Activated T-cell treated with anti-CD3 and anti-CD28 coated beads for 48 hours (primary cell): ENCODE results near the gene EXOC5.
"Not testable (repeated sequence)": the region's sequence is repeated elsewhere in the genome, so short reads cannot be mapped to it uniquely, and the experiment has no call there.

Experiments
- DNase-seq: peaks from one replicate; pipeline ENCODE4 v3.0.0-alpha.2; 2020; ENCODE audit warnings: low read depth

Gene EXOC5

DNA sequence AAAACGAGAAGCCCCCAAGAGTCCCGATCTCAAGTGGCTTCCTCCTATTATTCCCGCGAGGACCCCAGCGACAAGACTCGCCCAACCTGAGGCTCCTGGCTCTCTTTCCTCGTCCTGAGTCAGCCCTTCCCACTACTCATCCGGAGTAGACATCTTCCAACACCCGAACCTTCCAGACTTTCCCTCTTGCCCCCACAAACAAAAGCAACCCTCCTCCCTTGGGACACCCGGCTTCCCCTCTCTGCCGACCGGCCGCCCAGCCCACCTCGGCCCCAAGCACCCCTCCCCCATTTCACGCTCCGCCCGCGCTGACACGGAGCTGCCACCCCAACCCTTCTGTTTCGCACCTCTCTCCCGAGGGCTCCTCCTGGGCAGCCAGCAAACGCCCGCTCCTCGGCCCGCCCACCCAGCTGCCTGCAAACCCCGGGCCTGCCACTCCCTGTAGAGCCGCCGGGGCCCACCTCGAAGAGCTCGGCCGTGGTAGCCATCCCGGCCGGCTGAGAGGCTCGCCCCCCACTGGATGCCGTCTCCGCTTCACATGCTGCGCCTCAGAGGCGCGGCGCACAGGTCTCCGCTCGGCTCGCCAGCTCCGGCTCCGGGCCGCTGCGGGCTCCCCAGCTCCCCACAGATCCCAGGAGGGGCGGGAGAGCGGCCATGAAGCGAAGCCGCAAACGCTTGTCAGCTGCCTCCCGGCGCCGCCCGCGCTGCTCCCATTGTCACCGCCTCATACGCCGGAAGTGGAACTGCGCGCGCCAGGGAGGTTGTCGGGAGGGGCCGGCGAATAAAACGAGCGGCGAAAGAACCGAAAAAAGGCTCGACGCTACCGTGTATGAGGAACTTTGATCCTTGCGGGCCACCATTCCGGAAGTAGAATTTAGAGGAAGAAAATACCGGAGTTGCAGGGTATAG, at the start of gene EXOC5, which contains the start of gene AP5M1:
Gene EXOC5, minus strand, starts transcription at position 745 of the 909 bp plus-strand sequence. Its CDS starts 257 bp downstream, at position 488.
Gene AP5M1, plus strand, starts transcription at position 811 of the 909 bp plus-strand sequence. CDS start 344 bp downstream, outside the sequence.
- peak; percentile 88 for DNase-seq

DNA sequence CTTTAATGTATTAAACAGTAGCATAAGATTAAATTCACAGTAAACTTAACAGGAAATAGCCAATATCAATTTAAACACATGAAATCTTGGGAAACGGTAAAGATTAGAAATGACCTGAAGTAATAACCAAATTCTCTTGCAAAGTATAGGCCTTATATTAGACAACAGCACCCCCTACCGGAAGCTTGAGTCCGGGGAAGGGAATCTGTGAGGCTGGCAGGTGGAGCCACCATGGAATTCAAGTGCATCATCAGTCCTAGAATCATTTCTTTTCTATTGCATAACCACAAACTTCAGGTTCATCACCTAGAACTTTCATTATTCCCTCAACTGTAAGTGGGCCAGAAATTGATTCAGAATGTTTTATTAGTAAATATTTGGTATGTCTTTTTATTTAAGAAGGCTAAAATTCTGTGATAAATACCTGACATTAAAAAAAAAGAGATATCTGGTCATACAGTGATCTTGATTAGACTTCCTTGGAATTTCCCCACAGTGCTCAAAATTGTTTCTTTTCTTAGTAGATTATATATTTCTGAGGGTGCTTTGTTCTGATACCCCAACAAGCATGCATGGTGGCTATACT, 48.6 kb upstream of the EXOC5 start:
- DNase-seq = peak; percentile 47

DNA sequence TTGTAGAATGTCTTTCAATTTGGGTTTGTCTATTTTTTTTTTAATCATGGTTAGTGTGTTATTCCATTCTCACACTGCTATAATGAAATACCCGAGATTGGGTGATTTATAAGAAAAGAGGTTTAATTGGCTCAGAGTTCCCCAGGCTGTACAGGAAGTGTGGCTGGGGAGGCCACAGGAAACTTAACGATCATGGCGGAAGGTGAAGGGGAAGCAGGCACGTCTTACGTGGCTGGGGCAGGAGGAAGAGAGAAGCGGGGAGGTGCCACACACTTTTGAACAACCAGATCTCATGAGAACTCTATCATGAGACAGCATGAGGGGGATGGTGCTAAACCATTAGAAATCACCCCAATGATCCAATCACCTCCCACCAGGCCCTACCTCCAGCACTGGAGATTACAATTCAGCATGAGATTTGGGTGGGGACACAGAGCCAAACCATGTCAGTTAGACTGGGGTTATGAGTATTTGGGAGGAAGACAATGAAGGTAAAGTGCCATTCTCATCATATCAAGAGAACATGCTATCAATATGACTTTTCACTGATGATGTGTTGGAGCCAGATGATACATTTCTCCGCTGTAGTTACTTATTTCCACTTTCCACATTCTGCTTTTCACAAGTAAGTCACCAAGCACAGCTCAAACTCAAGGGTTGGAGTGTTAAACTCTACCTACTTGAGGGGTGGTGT, 45.8 kb upstream of the EXOC5 start:
- DNase-seq = no peak

- DNase-seq = no peak
These were observed 34.2 kb upstream of the EXOC5 start for GRCh38 chr14:57302883-57303282.

GRCh38 chr14:57299511-57299910, 30.8 kb upstream of the EXOC5 start:
- DNase-seq = no peak

- DNase-seq = no peak
These were observed 29.1 kb upstream of the EXOC5 start for GRCh38 chr14:57297852-57298251.

GRCh38 chr14:57295239-57295638, 26.5 kb upstream of the EXOC5 start:
- DNase-seq = no peak

DNA sequence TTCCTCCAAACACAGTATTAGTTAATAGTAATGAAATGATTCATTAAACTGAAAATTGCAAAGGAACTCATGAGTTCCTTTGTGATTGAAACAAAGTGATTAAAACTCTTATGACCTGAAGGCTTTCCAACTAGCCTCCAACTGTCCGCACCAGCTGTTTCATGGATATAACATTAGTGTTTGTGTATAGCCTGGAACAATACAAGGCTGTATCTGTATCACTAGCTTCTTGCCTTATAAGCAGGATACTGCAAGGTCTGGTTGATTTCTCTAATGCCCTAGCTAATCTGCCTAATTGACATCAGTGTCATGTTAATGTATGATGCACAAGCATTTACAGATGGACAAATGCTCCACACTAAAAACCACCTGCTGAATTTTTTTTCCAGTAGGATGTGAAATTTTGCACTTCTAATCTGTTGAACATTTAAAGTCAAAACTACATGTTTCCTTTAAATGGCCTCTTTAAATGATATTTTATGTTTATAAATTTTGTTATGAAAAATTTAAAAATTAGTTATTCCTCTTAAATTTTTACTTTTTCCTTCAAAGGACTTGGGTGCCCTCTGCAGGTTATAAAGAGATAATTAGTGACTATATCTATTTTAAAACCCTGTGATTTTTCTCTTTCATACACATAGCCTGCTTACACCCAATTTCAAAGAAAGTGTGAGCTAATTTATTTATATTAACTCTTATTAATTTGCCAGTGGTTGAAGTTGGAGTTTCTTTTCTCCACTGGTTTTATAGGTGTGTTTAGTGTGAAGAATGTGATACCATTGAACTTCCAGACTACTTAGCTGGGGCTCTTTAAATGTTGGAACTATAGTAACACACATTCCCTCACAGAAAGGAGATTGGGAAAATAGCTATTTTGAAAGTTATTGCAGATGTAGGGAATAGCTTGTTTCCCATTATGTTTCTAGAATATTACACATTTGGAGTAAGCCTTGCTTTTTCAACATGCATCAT, 25.4 kb upstream of the EXOC5 start:
- DNase-seq = no peak

DNA sequence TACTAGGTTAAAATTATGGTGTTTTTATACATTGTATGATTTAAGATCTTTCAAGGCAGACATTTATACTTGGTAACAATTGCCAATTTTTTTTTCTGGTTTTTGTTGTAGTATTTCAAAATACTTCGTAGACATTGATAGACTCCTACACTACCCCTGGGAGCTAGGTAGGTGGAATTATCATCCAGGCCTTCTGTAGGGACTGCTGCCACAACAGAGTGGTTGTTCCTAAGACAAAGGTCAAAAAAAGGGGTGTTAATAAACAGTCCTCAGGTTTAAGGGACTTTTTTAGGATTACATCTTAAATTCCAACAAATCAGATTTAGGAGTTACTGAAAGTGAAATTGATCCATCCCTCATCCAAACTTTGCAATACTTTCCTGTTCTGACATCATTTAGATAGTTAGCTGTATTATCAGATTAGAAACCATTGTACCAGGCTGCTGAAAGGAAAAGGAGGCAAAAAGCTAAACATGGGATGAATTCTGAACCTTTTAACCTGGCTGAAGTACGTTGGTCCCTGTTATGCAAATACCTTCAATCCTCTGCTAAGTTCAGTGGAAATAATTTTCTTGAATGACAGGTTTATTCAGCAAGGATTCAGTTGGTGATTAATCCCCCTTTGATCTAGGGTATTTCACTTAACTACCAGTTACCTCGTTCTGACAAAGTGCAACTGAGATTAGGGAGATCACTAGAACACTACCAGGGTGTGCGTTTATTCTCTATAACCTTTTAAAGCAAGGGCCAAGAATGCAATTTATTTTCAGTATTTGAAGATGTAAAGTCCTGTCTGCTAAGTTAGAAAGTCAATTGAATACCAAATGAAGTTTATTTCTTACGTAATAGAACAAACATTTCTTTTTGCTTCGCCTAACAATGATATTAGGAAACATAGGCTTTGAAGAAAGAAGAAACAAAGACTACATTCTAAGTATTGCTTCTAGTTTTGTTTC, 23.3 kb upstream of the EXOC5 start:
- no peak for DNase-seq

DNA sequence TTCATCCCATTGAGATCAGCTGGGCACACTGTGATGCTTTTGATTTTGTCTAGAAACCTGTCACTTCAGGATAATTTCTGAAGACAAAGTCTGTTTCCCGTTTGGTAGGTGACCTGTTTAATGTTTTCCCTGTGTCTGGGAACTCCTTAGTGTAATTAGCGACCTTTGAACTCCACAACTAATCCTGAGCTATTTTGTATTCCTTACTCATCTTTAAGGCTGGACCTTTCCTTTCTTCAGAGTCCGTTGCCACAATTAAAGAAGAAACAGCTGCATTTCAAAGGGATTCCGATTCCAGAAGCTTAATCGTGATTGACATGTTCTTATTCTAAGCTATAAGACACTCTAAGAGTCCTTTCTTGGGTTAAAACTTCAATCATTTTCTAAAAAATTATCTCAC, 22.0 kb upstream of the EXOC5 start:
- no peak for DNase-seq

DNA sequence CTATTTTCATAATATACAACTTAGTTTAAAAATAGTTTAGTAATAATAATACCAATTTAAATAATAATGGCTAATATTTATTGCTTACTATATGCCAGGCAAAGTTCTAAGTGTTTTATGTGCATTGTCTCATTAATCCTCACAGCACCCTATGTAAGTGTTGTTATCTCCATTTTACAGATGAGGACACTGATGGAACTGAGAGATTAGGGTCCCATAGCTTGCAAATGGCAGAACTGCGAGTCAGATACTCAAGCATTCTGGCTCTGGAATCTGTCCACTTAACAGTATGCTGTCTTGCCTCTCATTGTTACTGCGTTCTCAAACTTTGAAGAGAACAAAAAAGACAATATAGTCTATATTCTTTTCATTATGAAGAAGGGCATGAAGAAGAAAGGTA, 19.0 kb upstream of the EXOC5 start:
- DNase-seq = no peak

- DNase-seq = no peak
These were observed 8.4 kb upstream of the EXOC5 start for GRCh38 chr14:57277062-57277461.

- no peak for DNase-seq
These were observed 6.4 kb upstream of the EXOC5 start for GRCh38 chr14:57275023-57275664.

GRCh38 chr14:57274551-57274950, 5.8 kb upstream of the EXOC5 start:
- no peak for DNase-seq

GRCh38 chr14:57273236-57273635, 4.5 kb upstream of the EXOC5 start:
- DNase-seq = no peak

DNA sequence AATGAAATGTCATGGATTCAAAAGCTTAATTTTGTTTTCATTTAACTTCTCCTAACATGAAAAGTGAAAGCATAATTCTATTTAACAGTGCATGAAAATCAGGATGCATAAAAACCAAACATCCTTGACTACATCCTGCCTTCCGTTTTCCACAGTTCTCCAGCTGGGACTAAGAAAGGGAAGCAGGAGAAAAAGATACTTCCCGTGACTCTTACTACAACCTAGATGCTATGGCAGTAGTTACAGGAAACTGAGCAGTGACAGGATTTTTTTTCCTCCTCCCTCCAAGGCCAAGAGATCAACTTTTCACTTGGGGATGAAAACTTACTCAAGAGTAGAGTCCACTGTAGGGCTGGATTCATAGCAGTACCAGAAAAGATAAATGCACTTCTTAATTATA, 2.6 kb downstream of the EXOC5 start:
- DNase-seq = no peak

GRCh38 chr14:57262117-57262516, 6.6 kb downstream of the EXOC5 start:
- no peak for DNase-seq

DNA sequence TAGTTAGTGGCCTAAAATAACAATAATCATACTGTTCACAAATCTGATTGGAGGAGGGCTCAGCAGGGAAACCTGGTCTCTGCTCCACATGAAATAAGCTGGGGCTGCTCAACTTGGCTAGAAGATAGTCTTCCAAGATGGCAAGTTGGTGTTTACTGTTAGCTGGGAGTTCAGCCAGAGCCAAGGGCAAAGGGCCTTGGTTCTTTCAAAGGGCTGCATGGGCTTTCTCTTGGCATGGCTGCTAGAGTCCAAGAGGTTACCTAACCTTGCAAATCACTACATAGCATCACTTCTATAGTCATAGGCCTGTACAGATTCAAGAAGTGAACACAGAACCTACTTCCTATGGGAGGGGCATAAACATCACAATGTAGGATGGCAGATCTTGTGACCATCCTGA, 7.1 kb downstream of the EXOC5 start:
- DNase-seq = no peak

DNA sequence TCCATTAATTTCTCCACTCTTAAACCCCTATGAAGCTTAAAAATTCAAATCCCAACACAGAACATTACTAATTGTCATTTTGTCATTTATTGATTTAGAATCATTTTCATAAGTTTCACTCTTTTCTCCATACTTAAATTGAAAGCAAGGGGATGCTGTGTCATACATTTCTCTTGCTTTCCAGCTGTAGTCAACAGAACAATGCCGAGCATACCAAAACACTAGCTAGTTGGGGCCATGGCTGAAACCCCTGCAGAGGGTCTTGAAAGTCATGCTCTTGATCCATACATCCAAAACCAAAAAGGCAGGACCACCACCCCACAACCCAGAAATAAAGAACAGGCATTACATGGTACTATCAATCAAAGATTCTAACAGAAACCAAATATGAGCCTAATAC, 9.0 kb downstream of the EXOC5 start:
- DNase-seq = no peak

DNA sequence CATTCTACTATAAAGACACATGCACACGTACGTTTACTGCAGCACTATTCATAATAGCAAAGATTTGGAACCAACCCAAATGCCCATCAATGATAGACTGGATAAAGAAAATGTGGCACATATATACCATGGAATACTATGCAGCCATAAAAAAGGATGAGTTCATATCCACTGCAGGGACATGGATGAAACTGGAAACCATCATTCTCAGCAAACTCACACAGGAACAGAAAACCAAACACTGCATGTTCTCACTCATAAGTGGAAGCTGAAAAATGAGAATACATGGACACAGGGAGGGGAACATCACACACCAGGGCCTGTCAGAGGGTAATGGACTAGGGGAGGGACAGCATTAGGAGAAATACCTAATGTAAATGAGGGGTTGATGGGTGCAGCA, 10.5 kb downstream of the EXOC5 start:
- not testable (repeated sequence) for DNase-seq
